HG03196 (cell line): Measurements from ENCODE around the gene HDAC9.

Experiments used
- ATAC-seq: cut with Tn5 transposase; IDR thresholded peaks from one replicate; pipeline ENCODE4 v1.9.1; 2021; ENCODE audit not compliant: unreplicated experiment

Gene HDAC9

DNA sequence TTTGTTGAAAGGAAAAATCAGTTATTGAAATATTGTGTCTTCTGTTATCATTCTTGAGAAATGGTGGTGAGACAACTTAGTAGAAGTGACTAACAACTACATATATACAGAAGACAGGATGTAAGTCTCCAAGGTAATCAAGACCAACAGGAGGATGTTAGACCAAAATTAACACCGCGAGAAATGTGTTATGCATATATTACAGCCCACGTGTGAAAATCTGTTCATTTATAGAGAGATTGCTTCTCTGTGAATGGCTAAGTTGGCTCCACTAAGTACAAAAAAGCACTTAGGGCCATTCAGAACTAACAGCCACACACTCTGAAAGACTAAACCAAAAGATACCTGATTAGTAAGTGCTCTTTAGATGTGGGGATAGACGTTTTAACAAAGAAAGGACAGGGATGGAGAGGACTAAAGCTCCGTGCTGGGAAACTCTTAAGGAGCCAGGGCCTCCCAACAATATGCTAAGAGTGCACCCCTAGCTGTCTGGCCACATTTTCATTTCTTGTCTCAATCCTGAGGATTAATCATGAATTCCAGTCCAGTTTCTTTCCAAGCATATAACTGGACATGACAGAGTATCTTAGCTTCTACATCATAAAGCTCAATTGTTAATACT is 26.5 kb downstream of the HDAC9 start:
- peak; percentile 57 for ATAC-seq

DNA sequence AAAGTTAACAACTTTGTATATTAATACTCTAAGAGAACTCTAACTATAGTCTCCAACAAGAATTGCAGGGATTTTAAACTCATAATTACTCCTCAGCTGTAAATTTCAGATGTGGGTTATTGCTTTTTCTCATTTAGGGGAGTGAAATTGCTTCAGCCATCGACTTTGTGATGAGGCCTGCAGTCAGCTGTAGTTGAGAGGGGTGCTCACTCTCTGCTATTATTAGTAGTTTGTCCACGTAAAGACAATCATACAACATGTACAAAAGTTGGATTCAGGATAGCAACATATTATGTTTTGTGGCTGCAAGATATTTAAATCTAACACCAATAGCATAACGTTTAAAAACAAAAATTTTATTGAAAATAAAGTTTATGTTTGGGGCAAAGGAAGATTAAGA is 28.7 kb downstream of the HDAC9 start:
- ATAC-seq: no peak

DNA sequence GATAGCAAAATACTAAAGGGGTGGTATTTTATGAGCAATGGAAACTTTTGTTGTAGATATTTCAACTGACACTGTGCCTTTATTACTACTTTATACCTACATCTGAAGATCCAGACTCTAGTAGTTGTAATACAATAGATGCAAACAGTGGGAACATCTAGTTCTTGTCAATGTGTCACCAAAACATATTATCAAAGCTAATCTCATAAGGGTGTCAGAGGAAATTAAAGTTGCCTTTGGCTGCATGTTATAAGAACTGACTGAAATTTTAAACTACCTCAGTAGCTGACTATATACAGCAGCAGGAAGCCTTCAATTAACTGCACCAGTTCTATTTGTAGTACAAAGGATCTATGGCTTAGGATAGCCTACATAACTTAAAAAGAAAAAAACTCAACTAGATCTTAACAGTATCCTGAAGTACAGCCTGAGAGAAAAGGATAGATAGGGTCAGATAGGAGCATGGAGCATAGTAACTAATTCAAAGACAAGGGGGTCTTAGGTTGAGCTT is 30.9 kb downstream of the HDAC9 start:
- no peak for ATAC-seq

DNA sequence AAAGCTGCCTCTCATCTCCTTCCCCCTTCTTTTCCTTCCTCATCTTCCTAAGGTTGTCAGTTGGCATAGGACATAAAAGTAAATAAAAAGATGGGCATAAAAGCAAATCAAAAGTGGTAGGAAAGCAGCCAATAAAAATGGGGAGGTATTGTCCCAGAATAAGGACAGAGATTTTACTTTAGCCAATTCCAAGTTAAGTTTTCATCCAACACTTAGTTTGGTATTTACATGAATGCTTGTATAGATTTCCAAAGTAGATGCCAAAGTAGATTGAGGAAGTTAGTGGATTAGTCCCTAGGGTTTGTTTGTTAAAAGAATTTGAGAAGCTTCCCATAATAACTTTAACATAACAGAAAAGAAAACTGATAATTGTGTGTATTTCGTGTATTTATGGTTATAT is 33.7 kb downstream of the HDAC9 start:
- no peak for ATAC-seq

DNA sequence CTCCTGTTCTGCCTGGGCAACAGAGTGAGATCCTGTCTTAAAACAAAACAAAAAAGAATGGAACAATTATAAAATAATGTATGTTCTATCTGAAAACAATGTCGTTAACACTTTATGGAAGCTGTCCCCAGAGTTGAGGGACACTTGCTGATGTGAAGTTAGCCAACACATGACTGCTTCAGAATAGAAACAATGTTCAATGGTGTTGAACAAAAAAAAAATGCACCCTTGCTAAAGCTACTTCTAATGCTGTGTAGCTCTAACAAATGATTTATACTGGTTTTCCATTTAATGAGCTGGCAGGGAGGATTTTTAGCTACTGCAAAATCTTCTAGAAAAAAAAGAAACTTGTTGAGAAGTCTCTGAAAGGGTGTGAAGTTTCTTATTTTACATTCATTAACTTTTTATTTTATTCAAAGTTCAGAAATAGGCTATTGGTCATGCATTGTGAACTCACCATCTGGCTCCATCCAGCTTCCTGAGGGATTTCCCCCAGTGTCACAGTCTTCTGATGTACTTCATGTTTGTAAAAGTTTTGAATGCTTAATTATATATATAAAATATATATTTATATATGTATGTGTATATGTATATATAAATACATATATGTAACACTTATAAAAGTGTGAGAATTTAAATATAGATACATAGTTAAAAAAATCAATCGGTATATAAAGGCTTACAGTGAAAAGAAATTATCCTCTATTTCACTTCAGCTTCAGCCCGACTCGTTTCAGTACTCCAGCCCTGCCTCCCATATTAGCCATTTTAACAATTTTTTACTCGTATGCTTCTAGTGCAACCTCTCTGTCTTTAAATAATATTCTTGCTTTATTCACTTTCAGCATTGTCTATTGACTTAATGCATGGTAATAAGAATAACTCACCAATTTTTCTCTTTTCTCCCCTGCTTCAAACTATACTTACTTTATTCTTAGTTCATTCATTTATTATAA is 35.0 kb downstream of the HDAC9 start:
- ATAC-seq: peak; percentile 84

DNA sequence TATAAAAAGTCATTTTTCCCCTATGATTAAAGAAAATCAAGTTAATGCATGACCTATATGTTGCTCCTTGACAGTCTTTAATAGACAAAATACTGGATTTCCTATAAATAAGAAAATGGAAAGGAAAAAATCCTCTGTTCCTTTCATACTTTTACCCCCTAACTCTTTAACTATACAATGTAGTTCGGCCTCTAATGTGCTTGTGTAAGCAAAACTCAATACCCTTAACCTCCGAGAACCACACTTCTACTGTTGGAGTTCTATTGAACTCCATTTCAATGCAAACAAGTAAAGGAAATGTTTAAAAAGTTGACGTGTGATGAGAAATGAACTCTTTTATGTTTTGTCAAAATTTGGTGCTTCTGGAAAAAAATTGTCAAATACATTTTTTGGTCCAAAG is 36.0 kb downstream of the HDAC9 start:
- ATAC-seq: no peak

DNA sequence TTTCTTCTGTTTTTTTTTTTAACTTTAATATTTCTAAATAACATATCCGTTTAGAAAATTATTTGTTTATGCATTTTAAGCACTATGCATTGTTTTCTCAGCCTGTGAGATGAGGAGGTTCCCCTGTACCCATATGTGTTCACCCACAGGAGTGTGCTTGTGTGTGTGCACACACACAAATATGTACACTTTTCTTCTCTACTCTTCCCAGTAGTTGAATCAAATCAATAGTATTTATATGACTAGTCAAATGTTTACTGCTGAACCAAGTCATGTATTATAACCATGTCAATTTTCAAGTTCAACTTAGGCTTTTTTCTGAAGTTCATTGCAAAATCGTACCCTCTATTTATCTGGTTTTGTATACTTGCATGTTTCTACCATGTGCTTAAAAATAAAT is 37.3 kb downstream of the HDAC9 start:
- no peak for ATAC-seq

DNA sequence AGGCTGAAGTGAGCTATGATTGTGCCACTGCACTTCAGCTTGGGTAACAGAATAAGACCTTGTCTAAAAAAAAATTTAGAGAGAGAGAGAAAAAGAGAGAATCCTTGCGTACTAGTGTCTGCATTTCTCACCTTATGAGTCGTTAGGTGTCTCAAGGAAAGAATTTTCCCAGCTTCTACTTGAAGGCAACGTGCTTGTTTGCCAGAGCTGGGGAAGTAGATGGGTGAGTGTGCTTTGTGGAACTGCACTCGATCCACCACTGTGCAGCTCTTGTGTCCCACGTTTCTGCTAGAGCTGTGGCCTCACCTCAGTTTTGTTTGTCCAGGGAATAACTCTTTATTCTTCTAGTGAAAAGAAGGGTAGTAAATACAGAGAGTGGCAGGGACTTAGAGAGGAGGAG is 38.9 kb downstream of the HDAC9 start:
- no peak for ATAC-seq

DNA sequence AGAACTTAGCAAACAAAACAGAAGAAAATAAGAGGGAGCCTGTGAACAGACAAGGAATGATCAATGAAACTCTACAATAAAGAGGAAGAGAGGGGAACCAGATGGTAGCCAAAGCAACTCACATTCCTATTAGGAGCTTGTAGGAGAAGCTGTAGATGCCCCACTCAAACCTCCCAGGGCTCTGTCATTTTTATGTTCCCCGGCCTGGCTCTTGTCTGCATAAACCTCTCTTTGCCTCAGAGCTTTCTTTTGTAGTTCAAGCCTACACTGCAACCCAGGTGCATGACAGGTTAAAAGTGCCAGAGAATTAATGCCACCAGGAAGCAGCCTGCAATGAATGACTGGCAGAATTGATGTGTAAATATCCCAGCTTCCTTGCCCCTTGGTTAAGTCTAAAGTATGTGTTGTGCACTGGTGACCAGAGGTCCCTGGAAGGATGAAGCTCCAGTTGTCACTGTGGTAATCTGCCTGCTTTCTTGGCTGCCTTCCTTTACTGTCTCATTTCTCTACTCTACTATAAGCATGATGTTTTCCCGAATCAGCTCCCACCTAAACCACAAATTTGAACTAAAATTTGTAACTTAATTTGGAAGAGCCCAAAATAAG is 40.4 kb downstream of the HDAC9 start:
- ATAC-seq: no peak

DNA sequence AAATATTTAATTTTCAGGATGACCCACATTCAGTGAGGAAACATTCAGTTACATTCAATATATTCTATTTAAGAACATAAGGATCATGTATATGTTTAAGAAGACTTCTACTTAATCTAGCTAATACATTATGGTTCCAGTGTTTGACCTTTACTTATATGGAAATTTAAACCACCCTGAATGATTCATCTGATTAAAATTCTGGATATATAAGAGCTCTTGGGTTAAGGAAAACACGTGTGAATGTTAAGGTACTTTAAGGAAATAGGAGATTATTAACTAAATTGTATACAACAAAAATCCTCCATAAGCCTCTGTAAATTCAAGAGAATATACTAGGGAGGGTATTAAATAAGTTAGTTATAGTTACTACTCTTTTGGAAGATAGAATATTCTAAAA is 40.9 kb downstream of the HDAC9 start:
- no peak for ATAC-seq

DNA sequence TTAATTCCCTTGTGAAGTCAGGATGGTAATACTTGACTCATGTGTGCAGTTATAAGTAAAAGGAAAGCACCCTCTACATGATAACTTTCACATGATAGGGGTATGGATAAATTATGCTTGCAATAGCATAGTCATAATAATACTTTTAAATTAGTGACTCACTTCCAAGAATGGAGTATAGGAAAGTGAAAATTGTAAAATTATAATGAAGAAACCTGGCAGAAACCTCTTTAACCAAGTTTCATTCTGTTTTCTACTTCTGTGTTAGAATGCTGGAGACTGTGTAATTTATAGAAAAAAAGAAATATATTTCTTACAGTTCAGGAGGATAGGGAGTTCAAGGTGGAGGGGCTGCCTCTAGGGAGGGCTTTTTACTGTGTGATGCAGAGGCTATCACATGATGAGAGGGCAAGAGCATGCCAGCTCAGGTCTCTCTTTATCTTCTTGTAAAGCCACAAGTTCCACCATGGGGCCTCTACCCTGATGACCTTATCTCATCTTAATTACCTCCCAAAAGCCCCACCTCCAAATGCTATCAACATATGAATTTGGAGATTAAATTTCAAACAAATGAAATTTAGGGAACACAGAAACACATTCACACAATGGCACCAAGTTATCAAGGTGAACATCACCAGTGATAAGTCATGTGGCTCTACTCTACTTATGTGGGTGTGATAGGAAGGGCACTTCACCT is 43.2 kb downstream of the HDAC9 start:
- peak; percentile 83 for ATAC-seq

DNA sequence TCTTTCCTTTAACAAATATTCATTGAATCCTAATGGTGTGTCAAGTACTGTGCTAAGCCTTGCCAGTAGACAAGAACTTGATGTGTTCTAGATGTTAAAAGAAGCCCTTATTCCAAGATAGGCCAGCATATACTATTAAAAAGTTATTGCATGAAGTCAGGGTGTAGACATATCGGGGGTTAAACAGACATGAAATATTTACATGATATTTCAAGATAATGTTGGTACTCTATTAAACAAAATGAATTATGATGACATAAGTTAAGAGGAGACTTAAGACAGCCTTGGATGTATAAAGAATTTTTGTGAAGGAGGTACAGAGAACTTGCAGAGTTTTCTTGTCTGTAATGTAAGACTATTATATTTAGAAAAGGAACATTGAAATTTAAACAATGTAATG is 44.8 kb downstream of the HDAC9 start:
- ATAC-seq: no peak

DNA sequence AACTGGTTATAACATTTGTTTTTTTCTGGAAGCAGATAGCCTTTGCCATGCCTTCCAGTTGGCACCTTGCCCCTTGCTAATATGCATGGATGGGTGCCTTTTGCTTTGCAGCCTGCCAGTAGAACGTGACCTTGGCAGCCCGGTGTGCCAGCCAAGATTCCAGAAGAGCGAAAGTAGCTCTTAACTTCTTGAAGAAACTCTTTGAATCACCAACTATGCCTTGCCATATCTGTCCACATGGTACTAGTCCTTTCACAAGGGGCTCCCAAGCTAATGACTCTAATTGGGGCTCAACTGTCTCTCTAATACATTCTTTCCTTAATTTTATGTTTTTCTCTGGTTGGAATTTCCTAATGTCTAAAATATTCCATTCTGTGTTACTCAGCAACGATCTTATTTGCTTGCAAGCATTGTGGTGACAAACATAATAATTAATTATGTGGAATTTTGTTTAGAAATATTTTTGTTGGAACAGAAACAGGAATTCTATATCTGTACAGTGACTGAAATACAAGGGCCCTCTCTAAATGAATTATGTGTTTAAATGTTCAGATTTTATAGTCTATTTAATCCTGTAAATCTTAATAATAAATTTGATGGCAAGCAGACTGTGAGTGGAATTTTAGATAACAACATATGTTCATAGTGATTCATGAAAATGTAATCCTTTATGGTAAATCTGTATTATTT is 45.8 kb downstream of the HDAC9 start:
- no peak for ATAC-seq

DNA sequence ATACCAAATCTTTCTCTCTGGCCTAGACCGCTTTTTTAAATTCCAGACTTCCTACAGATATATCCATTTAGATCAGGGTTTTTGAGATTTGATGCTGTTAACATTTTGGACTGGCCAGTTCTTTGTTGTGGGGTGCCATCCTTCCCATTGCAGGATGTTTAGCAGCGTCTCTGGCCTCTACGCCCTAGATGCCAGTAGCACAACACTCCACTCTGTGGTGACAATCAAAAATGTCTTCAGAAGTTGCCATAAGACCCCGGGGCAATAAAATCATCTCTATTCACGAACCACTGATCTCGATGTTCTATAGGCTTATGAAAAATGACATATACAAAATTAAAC is 46.3 kb downstream of the HDAC9 start:
- ATAC-seq: no peak

DNA sequence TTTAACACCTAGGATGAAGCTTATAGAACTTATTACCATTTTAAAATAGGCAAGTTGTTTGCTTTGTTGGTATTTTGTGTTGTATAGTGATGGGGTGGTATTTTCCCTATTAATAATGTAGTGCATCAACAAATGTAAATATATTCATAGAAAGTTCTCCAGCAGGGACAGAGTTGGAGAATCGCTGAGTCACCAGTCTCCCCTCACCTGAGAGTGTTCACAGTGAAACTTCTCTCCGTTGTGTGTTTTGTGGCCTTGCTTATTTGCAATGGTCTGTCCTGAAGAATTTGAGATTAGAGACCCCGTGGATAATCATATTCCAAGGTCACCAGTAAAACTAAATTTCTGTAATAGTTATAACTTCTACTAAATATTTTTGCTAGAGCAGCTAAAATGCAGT is 51.0 kb downstream of the HDAC9 start:
- ATAC-seq: no peak

DNA sequence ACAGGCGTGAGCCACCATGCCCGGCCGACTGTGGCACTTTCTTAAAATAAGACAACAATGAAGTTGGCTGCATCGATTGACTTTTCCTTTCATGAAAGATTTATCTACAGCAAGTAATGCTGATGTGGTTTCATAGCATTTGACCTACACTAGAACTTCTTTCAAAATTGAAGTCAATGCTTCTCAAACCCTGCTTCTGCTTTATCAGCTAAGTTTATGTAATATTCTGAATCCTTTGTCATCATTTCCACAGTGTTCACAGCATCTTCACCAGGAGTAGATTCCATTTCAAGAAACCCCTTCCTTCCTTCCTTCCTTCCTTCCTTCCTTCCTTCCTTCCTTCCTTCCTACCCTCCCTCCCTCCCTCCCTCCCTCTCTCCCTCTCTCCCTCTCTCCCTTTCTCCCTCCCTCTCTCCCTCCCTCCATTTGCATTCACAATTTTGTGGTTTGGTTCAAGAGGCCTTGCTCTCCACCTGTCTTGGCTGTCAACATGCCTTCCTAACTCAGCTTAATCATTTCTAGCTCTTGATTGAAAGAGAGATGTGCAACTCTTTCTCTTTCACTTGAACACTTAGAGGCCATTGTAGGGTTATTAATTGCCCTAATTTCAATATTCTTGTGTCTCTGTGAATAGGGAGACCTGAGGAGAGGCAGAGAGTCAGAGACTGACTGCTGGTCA is 52.1 kb downstream of the HDAC9 start:
- ATAC-seq: peak; percentile 69

DNA sequence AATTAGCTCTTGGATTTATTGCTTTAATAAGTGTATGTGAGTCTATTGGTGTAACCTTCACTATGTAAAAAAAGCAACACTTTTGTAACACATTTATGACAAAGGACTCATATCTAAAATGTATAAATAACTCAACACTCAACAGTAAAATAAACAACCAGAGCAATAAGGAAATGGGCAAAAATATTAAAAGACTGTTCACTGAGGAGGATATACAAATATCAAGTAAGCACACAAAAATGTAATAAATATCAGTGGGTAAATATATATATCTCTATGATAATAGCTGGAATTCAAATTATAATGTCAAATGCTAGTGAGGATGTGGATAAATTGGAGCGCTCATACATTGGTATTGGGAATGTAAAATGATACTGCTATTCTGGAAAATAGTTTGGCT is 53.0 kb downstream of the HDAC9 start:
- no peak for ATAC-seq

DNA sequence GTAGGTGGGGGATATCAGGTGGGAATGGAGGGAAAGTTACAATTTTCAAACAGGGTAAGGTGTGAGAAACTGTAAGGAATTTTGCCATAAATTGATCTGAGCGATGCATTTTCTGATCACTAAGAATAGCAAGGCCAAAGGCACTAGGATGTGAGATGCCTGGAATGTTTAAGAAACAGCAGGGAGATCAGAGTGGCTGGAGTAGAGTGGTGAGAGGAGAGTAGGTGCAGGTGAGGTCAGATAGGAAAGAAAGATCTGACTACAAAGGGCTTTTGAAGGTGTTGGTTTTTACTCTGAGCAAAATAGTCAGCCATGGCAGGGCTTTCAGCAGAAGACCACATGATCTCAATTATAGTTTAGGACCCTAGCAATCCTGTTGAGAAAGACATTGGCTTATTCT is 55.0 kb downstream of the HDAC9 start:
- no peak for ATAC-seq

DNA sequence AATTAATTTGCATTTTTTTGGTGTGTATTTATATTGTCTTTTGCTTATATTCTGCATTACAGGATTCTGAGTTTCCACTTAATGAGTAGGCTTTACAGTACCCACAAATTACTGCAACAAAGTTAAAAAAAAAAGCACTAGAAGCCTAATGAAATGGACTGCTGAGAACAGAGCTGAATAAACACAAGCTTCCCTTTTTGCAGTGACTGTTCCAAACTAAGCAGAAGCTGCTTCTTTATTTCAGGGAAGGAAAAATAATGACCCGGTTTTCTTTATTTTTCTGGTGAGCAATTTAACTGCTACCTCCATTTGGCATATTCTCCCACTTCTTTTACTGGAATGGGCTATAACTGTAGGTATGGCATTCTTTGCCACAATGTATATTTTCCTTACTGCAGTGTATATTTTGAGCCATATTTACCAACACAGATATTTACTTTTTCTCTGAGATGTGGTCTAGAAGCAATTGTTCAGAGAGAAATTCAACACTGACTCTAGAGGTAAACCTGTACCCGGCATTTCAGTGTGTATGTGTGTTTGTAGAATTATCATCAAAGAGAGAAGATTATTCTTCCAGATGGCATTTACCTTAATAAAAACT is 56.9 kb downstream of the HDAC9 start:
- no peak for ATAC-seq
